ENCODE measurements around the gene ETV2.

DNA sequence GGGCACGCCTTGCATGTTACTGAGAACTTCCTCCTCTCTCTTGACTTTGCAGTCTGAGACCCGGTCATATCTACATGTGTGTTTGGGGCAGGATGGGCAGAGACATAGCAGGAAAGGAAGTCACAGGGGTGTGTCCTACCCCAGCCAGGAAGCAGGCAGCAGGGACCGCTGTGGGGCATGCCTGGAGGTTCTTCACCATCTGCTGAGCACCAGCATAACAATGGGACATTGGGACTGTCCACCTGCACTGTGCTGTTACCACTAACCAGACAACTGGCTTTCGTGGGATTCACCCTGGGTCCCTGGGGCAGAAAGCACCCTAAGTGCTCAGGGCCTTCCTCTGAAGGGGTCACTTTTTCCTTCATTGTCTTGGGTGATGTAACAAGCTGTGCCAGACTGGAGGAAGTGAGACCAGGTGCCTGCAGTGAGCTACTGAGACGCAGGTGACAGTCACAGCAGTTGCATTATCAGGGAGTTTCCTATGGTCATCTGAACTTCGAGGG lies 31.6 kb upstream of the ETV2 start:
- TF ChIP-seq, protein P1, sequence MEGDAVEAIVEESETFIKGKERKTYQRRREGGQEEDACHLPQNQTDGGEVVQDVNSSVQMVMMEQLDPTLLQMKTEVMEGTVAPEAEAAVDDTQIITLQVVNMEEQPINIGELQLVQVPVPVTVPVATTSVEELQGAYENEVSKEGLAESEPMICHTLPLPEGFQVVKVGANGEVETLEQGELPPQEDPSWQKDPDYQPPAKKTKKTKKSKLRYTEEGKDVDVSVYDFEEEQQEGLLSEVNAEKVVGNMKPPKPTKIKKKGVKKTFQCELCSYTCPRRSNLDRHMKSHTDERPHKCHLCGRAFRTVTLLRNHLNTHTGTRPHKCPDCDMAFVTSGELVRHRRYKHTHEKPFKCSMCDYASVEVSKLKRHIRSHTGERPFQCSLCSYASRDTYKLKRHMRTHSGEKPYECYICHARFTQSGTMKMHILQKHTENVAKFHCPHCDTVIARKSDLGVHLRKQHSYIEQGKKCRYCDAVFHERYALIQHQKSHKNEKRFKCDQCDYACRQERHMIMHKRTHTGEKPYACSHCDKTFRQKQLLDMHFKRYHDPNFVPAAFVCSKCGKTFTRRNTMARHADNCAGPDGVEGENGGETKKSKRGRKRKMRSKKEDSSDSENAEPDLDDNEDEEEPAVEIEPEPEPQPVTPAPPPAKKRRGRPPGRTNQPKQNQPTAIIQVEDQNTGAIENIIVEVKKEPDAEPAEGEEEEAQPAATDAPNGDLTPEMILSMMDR (IDR thresholded peaks at IDR 0.05; ENCODE audit: low read depth, low read length, poor library complexity, severe bottlenecking): no peak
- TF ChIP-seq EZH2phosphoT487 (IDR thresholded peaks at IDR 0.05; ENCODE audit: borderline replicate concordance, low read length): no peak
